ENCODE measurements around the gene MRPL46.

MRPL46 gene

GRCh38 chr15:88467073-88467934 lies at the start of gene MRPL46, which contains the start of gene MRPS11:
Gene MRPL46, minus strand, starts transcription at chr15:88467388. Its CDS starts 11 bp downstream, at chr15:88467377.
Gene MRPS11, plus strand, starts transcription at chr15:88467708. Its CDS starts 10 bp downstream, at chr15:88467718.
- ATAC-seq: peak; percentile 95
- H3K27me3 Mint-ChIP-seq: no peaks in the 10 kb centered on the region
- peak within 1 kb of the TSS; percentile 94 for H3K4me3 Mint-ChIP-seq

GRCh38 chr15:88513195-88513594 lies 46.0 kb upstream of the MRPL46 start:
- Mint-ChIP-seq H3K4me3 (no peak overlapping the region), H3K4me1 (peaks cover 7% of the 10 kb centered on the region), H3K9me3 (no peaks in the 10 kb centered on the region), H3K36me3 (peaks cover 45% of the 10 kb centered on the region), H3K27ac (no peak overlapping the region), H3K27me3 (no peaks in the 10 kb centered on the region)
- no peak for ATAC-seq

More at GRCh38 chr15:88467073-88467934, at the start of gene MRPL46, which contains the start of gene MRPS11:
- Mint-ChIP-seq H3K27ac (peak within 1 kb of the TSS; percentile 99), H3K9me3 (no peaks in the 10 kb centered on the region), H3K4me1 (peaks cover 34% of the 10 kb centered on the region), H3K36me3 (peaks cover 22% of the 10 kb centered on the region)

- no peaks in the 10 kb centered on the region for H3K9me3 Mint-ChIP-seq
- H3K27ac Mint-ChIP-seq: no peak overlapping the region
- peaks cover 46% of the 10 kb centered on the region for H3K36me3 Mint-ChIP-seq
- peaks cover 7% of the 10 kb centered on the region for H3K4me1 Mint-ChIP-seq
- no peaks in the 10 kb centered on the region for H3K27me3 Mint-ChIP-seq
- H3K4me3 Mint-ChIP-seq: no peak overlapping the region
- no peak for ATAC-seq
These were observed 45.4 kb upstream of the MRPL46 start for GRCh38 chr15:88512601-88513000.

DNA sequence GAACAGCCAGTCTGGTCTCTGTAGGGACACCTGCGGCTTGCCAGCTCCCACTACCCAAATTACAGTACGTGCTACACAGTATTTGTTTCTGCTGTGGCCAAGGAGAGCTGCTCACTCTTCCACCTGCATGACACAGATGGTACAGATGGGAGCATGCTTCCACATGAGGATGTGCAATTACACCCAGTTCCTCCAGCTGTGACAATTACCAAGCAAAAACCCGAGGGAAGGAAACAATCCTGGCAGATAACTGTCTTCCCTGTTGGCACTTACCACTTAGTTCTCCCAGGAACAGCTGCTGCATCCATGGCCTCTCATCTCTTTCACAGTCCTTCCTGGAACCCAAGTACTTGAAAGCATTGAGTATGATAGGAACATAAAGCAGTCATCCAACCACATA lies 44.9 kb upstream of the MRPL46 start:
- H3K4me1 Mint-ChIP-seq: peaks cover 7% of the 10 kb centered on the region
- no peaks in the 10 kb centered on the region for H3K9me3 Mint-ChIP-seq
- no peak for ATAC-seq
- H3K27me3 Mint-ChIP-seq: no peaks in the 10 kb centered on the region
- H3K4me3 Mint-ChIP-seq: no peak overlapping the region
- H3K27ac Mint-ChIP-seq: no peak overlapping the region
- peaks cover 52% of the 10 kb centered on the region for H3K36me3 Mint-ChIP-seq

- Mint-ChIP-seq H3K27me3 (no peaks in the 10 kb centered on the region), H3K36me3 (peaks cover 52% of the 10 kb centered on the region), H3K27ac (no peak overlapping the region), H3K9me3 (no peaks in the 10 kb centered on the region), H3K4me1 (peaks cover 7% of the 10 kb centered on the region), H3K4me3 (no peak overlapping the region)
- ATAC-seq: no peak
These were observed 44.0 kb upstream of the MRPL46 start for GRCh38 chr15:88511161-88511560.

GRCh38 chr15:88509964-88510363 lies 42.8 kb upstream of the MRPL46 start:
- Mint-ChIP-seq H3K4me1 (peaks cover 7% of the 10 kb centered on the region), H3K9me3 (no peaks in the 10 kb centered on the region), H3K27ac (no peak overlapping the region), H3K4me3 (no peak overlapping the region), H3K36me3 (peaks cover 57% of the 10 kb centered on the region), H3K27me3 (no peaks in the 10 kb centered on the region)
- ATAC-seq: no peak

- H3K9me3 Mint-ChIP-seq: no peaks in the 10 kb centered on the region
- no peaks in the 10 kb centered on the region for H3K27me3 Mint-ChIP-seq
- H3K4me1 Mint-ChIP-seq: peaks cover 7% of the 10 kb centered on the region
- H3K4me3 Mint-ChIP-seq: no peak overlapping the region
- peaks cover 57% of the 10 kb centered on the region for H3K36me3 Mint-ChIP-seq
- no peak for ATAC-seq
- H3K27ac Mint-ChIP-seq: no peak overlapping the region
These were observed 42.1 kb upstream of the MRPL46 start for GRCh38 chr15:88509321-88509720.

DNA sequence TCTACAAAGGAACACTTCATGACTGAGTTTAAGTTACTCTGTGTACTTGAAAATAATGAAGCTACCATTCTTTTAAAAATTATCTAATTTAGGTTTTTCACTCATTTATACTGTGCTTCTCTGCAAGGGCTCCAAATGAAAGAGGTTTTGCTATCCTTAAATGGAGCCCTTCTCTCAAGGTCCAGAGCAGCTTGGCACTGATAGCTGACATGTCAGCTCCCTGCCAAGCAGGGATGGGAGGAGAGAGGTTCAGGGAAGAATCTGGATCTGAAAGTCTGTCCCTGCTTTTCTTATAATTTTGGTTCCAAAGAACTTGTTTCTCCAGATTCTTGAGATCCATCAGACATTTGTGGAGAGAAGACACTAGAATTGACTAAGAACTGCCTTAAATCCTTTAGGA lies 39.4 kb upstream of the MRPL46 start:
- no peaks in the 10 kb centered on the region for H3K27me3 Mint-ChIP-seq
- no peak overlapping the region for H3K4me3 Mint-ChIP-seq
- no peaks in the 10 kb centered on the region for H3K9me3 Mint-ChIP-seq
- H3K4me1 Mint-ChIP-seq: peaks cover 7% of the 10 kb centered on the region
- no peak overlapping the region for H3K27ac Mint-ChIP-seq
- peaks cover 53% of the 10 kb centered on the region for H3K36me3 Mint-ChIP-seq
- no peak for ATAC-seq

- peaks cover 44% of the 10 kb centered on the region for H3K36me3 Mint-ChIP-seq
- no peak overlapping the region for H3K27ac Mint-ChIP-seq
- H3K4me3 Mint-ChIP-seq: no peak overlapping the region
- peaks cover 7% of the 10 kb centered on the region for H3K4me1 Mint-ChIP-seq
- H3K9me3 Mint-ChIP-seq: no peaks in the 10 kb centered on the region
- no peaks in the 10 kb centered on the region for H3K27me3 Mint-ChIP-seq
- no peak for ATAC-seq
These were observed 38.5 kb upstream of the MRPL46 start for GRCh38 chr15:88505721-88506120.

GRCh38 chr15:88504445-88504844 lies 37.3 kb upstream of the MRPL46 start:
- peaks cover 35% of the 10 kb centered on the region for H3K36me3 Mint-ChIP-seq

GRCh38 chr15:88498996-88499395 lies 31.8 kb upstream of the MRPL46 start:
- ATAC-seq: no peak
- no peaks in the 10 kb centered on the region for H3K9me3 Mint-ChIP-seq
- no peak overlapping the region for H3K4me3 Mint-ChIP-seq
- no peak overlapping the region for H3K27ac Mint-ChIP-seq
- H3K27me3 Mint-ChIP-seq: no peaks in the 10 kb centered on the region
- H3K4me1 Mint-ChIP-seq: no peaks in the 10 kb centered on the region
- H3K36me3 Mint-ChIP-seq: peaks cover 16% of the 10 kb centered on the region

More at GRCh38 chr15:88504445-88504844, 37.3 kb upstream of the MRPL46 start:
- Mint-ChIP-seq H3K9me3 (no peaks in the 10 kb centered on the region), H3K27me3 (no peaks in the 10 kb centered on the region), H3K4me3 (no peak overlapping the region), H3K27ac (no peak overlapping the region), H3K4me1 (peaks cover 7% of the 10 kb centered on the region)
- ATAC-seq: no peak

GRCh38 chr15:88497109-88497765 lies 30.0 kb upstream of the MRPL46 start:
- Mint-ChIP-seq H3K36me3 (peaks cover 10% of the 10 kb centered on the region), H3K4me1 (no peaks in the 10 kb centered on the region), H3K27me3 (no peaks in the 10 kb centered on the region), H3K9me3 (no peaks in the 10 kb centered on the region), H3K27ac (no peak overlapping the region), H3K4me3 (no peak overlapping the region)
- peak; percentile 34 for ATAC-seq

DNA sequence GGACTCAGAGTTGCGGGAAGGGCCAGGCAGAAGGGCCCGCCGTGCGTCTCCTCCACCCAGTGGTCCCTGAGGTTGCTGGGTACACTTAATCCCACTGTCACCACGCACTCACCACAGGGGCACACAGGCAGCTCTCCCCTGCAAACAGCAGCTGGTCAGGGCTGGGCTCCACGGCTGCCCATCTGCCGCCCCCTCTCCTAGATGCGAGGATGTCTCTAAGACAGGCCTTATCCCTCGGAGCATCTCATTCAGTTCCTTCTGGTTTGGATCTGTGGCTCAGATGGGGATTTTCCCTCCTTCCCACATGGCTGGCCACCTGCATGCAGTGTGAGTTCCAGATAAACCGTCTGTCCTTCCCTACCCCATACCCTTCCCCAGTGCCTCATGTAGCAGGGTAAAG lies 26.7 kb upstream of the MRPL46 start:
- H3K27ac Mint-ChIP-seq: no peak overlapping the region
- ATAC-seq: no peak
- no peak overlapping the region for H3K4me3 Mint-ChIP-seq
- H3K4me1 Mint-ChIP-seq: no peaks in the 10 kb centered on the region
- no peaks in the 10 kb centered on the region for H3K27me3 Mint-ChIP-seq
- no peaks in the 10 kb centered on the region for H3K9me3 Mint-ChIP-seq
- H3K36me3 Mint-ChIP-seq: peaks cover 6% of the 10 kb centered on the region

GRCh38 chr15:88491158-88491557 lies 24.0 kb upstream of the MRPL46 start:
- Mint-ChIP-seq H3K27ac (no peak overlapping the region), H3K4me1 (no peaks in the 10 kb centered on the region), H3K4me3 (no peak overlapping the region), H3K9me3 (no peaks in the 10 kb centered on the region), H3K27me3 (no peaks in the 10 kb centered on the region), H3K36me3 (no peaks in the 10 kb centered on the region)
- ATAC-seq: no peak

DNA sequence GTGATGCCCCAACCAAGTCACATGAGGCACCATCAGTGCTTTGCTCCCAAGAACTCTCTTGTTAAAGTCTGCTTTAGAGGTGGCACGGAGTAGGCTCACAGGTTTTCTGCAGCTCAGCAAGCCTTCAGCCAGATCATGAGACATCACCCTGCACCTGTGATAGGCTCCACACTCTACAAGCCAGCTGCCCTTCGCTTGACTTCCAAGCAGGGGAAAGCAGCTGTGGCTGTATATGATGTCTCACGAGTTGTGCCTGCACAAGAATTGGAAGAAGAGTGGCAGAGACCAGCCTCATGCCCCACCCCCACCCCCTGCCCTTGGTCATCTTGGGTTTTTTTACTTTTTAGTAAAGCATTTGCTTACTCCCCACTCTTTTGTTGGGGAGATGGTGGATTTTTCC lies 22.8 kb upstream of the MRPL46 start:
- H3K9me3 Mint-ChIP-seq: no peaks in the 10 kb centered on the region
- H3K4me3 Mint-ChIP-seq: no peak overlapping the region
- no peaks in the 10 kb centered on the region for H3K4me1 Mint-ChIP-seq
- no peak overlapping the region for H3K27ac Mint-ChIP-seq
- no peaks in the 10 kb centered on the region for H3K27me3 Mint-ChIP-seq
- no peaks in the 10 kb centered on the region for H3K36me3 Mint-ChIP-seq
- no peak for ATAC-seq

GRCh38 chr15:88489321-88489720 lies 22.1 kb upstream of the MRPL46 start:
- ATAC-seq: no peak
- Mint-ChIP-seq H3K9me3 (no peaks in the 10 kb centered on the region), H3K27ac (no peak overlapping the region), H3K4me3 (no peak overlapping the region), H3K4me1 (no peaks in the 10 kb centered on the region), H3K27me3 (no peaks in the 10 kb centered on the region), H3K36me3 (no peaks in the 10 kb centered on the region)
